Thoracic aorta (tissue), 2 donors: ENCODE results near the gene SLC35A5. TPM values are rescaled to one million over a fixed set of nuclear protein-coding genes. Genes with fewer than 3 reads are reported as not detected.
A peak's percentile ranks its signal among the peaks of the same experiment; 100 is the strongest.

ENCODE experiments used
- ATAC-seq: fragments of 150-250 bp; one replicate; pipeline ENCODE4 v1.8.0; 2017; ENCODE audit warnings: low read depth; ENCODE audit not compliant: insufficient number of reproducible peaks, low FRiP score
- DNase-seq: peaks from one replicate; pipeline ENCODE4 v3.0.0-alpha.2; 2020; ENCODE audit warnings: low spot score
- H3K27ac ChIP-seq, 2 donors: fragments of 200-600 bp; sonication (generic); 1 replicate in 1 of 2; 2 replicates in 1 of 2; pipeline ENCODE4 v1.5.1; 2016; ENCODE audit warnings: mild to moderate bottlenecking in 2 of 2, moderate library complexity in 2 of 2
- H3K27me3 ChIP-seq: fragments of 200-600 bp; sonication (generic); replicated peaks from 2 replicates; pipeline ENCODE4 v1.6.0; 2016; ENCODE audit warnings: mild to moderate bottlenecking; ENCODE audit not compliant: insufficient read depth
- H3K36me3 ChIP-seq: fragments of 200-600 bp; sonication (generic); one replicate; pipeline ENCODE4 v1.5.1; 2016
- H3K4me1 ChIP-seq, 2 donors: fragments of 200-600 bp; sonication (generic); 1 replicate in 1 of 2; 2 replicates in 1 of 2; pipeline versions ENCODE4 v1.5.1 to v1.6.0; 2016; ENCODE audit warnings: low read depth in 2 of 2, mild to moderate bottlenecking in 1 of 2; ENCODE audit not compliant: control insufficient read depth in 1 of 2
- H3K4me3 ChIP-seq: fragments of 200-600 bp; sonication (generic); 2 replicates; pipeline ENCODE4 v1.5.1; 2016; ENCODE audit warnings: mild to moderate bottlenecking
- H3K9me3 ChIP-seq: fragments of 200-600 bp; sonication (generic); 2 replicates; pipeline ENCODE4 v1.5.1; 2016
- CTCF ChIP-seq: fragments of 200-600 bp; sonication (generic); IDR thresholded peaks from one replicate; pipeline ENCODE4 v1.5.1; 2019; ENCODE audit warnings: antibody characterized with exemption
- total RNA-seq, 2 donors: library from RNA; depleted of rRNA; stranded (reverse); fragments of >200 nt; gene quantifications; one replicate each; pipeline versions ENCODE4 v1.1.0 to v1.2.3, GENCODE V29; 2016

Gene SLC35A5
- total RNA-seq, 2 donors from 2014 or later, result 17.5 to 45.9 TPM

GRCh38 chr3:112530573-112530972, 31.3 kb upstream of the SLC35A5 start:
- no peaks in the 10 kb centered on the region for H3K4me1 ChIP-seq
- ATAC-seq (no peak), DNase-seq (no peak)
- no peak for TF ChIP-seq CTCF
- peaks cover 19% of the 10 kb centered on the region for H3K36me3 ChIP-seq
- no peak overlapping the region for H3K4me3 ChIP-seq
- no peak overlapping the region for H3K27ac ChIP-seq
- H3K27me3 ChIP-seq, result no peaks in the 10 kb centered on the region
- H3K9me3 ChIP-seq, result no peaks in the 10 kb centered on the region

DNA sequence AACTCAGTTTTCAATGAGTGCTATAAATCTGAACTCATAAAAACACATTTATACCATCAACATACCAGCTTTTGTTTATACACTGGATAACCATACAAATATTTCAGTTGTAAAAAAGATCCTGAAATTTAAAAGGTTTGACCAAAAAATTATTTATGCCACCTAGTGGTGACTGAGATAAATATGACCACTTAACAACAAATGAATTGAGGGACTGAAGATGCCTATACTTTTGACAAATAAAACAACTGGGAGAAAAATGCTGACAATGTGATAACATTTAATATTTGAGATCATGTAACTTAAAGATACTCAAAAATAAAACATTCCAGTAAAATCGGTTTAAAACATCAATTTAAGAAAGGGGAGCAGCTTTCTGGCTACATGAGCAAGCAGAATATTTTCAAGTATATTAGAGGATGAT, 30.5 kb upstream of the SLC35A5 start:
- Histone ChIP-seq H3K36me3 (peaks cover 19% of the 10 kb centered on the region), H3K27ac (no peak overlapping the region), H3K9me3 (no peaks in the 10 kb centered on the region), H3K27me3 (no peaks in the 10 kb centered on the region), H3K4me3 (no peak overlapping the region), H3K4me1 (no peaks in the 10 kb centered on the region)
- ATAC-seq, result no peak
- DNase-seq, result no peak
- peak; percentile 53 for TF ChIP-seq CTCF

GRCh38 chr3:112539825-112540650, 21.8 kb upstream of the SLC35A5 start:
- Histone ChIP-seq H3K36me3 (peaks cover 9% of the 10 kb centered on the region), H3K4me3 (no peak overlapping the region), H3K9me3 (no peaks in the 10 kb centered on the region), H3K27me3 (no peaks in the 10 kb centered on the region), H3K27ac (no peak overlapping the region), H3K4me1 (no peaks in the 10 kb centered on the region)
- no peak for ATAC-seq
- TF ChIP-seq CTCF, result no peak
- DNase-seq, result no peak

DNA sequence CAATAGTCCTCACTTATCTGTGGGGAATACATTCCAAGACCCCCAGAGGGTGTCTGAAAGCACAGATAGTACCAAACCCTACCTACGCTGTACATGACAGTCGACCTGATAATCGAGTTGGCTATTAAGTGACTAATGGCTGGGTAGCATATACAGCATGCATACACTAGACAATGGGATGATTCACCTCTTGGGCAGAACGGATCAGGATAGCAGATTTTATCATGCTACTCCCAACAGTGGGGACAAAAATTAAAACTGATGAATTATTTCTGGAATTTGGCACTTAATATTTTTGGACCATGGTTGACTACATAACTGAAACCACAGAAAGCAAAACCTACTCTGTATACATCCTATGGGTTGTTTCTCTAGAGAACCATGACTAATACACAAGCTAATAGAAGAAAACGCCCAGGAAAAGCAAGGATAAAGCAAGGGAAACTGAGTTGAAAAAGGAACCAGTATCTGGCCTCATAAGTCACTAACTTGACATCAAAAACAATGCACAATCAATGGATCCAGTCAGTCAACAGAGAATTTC, 15.6 kb upstream of the SLC35A5 start:
- Histone ChIP-seq H3K27me3 (no peaks in the 10 kb centered on the region), H3K4me1 (peaks cover 0 to 4% of the 10 kb centered on the region in 2 donors), H3K9me3 (no peaks in the 10 kb centered on the region), H3K36me3 (peaks cover 27% of the 10 kb centered on the region), H3K4me3 (no peak overlapping the region), H3K27ac (no peak overlapping the region)
- no peak for TF ChIP-seq CTCF
- ATAC-seq (no peak), DNase-seq (no peak)

DNA sequence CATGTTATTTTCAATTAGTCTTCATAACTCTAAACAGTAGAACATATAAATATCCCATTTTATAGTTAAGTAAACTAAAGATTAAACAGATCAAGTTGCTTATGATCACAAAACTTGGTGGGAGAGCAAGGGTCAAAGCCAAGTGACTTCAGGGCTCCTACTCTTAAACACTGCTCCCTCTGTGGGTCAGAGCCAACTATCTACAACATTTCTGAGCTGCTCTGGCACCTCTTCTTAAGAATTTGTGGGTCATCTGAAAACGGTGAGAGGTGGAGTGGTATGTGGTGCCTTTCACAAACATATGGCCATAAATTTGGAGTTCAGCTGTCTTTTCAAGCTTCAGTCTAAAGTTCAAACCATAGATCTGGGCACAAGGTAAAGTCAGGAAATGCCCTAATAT, 11.0 kb upstream of the SLC35A5 start:
- no peaks in the 10 kb centered on the region for H3K9me3 ChIP-seq
- no peaks in the 10 kb centered on the region for H3K27me3 ChIP-seq
- H3K36me3 ChIP-seq, result peaks cover 21% of the 10 kb centered on the region
- peaks cover 3 to 4% of the 10 kb centered on the region in 2 donors for H3K4me1 ChIP-seq
- H3K27ac ChIP-seq, result no peak overlapping the region
- H3K4me3 ChIP-seq, result no peak overlapping the region
- ATAC-seq, result no peak
- TF ChIP-seq CTCF, result no peak
- no peak for DNase-seq
